ENCODE data around the gene IKBIP.

Gene IKBIP

GRCh38 chr12:98635657-98636323 is 8.8 kb downstream of the IKBIP start:
- Histone ChIP-seq H3K4me3 (ENCODE audit: low read depth, low read length) (no peak overlapping the region), H3K27ac (ENCODE audit: extremely low read depth, low read depth, low read length) (no peak overlapping the region), H3K9me3 (ENCODE audit: control insufficient read depth, insufficient read depth, low read depth, low read length) (no peaks in the 10 kb centered on the region), H3K4me1 (ENCODE audit: control insufficient read depth, insufficient read depth, low read length) (peaks cover 7% of the 10 kb centered on the region; the same call in 1 of the 2 replicates), H3K36me3 (ENCODE audit: control insufficient read depth in 2 of 2, insufficient read depth in 1 of 2, low read length in 2 of 2) (peaks cover 20 to 30% of the 10 kb centered on the region in 2 experiments)
- ChIA-PET POLR2A (interaction anchor here (0.6 to 3.2 kb wide), 4 partner anchors 9 to 281 kb away, joined by 3 to 10 read pairs (median 6); partner anchors contain the start of genes APAF1, IKBIP and SLC25A3), CTCF (interaction anchor here (1.5 kb wide), 1 partner anchor 363 kb away, joined by 9 read pairs; no protein-coding TSS in a partner anchor)
- peak; percentile 68 for TF ChIP-seq KLF8 (tag by site-specific recombination; IDR thresholded peaks at IDR 0.05)
- peak; percentile 80 for TF ChIP-seq ZNF366 (tag by site-specific recombination; conservative IDR thresholded peaks at IDR 0.05)
- 0 out of 2 replicates have a peak, but pooled peaks have one; percentile 57 for TF ChIP-seq ZNF184 (tag by site-specific recombination; IDR thresholded peaks at IDR 0.05)
- peak; percentile 41; the same call in 1 of the 2 replicates for TF ChIP-seq HIC1 (tag by site-specific recombination; IDR thresholded peaks at IDR 0.05)
- TF ChIP-seq ZNF544 (tag by site-specific recombination; IDR thresholded peaks at IDR 0.05), result no peak
- TF ChIP-seq ZNF529 (tag by site-specific recombination; IDR thresholded peaks at IDR 0.05; ENCODE audit: insufficient replicate concordance), result no peak
- TF ChIP-seq ZNF26 (tag by site-specific recombination; IDR thresholded peaks at IDR 0.05), result no peak
- TF ChIP-seq ZNF555 (tag by site-specific recombination; conservative IDR thresholded peaks at IDR 0.05), result no peak
- TF ChIP-seq PRDM10 (tag by site-specific recombination; IDR thresholded peaks at IDR 0.05), result 0 out of 2 replicates have a peak, but pooled peaks have one; percentile 24
- TF ChIP-seq ZSCAN16 (tag by site-specific recombination; IDR thresholded peaks at IDR 0.05), result no peak
- TF ChIP-seq ZNF548 (tag by site-specific recombination; IDR thresholded peaks at IDR 0.05), result no peak
- no peak for TF ChIP-seq ZSCAN18 (tag by site-specific recombination; IDR thresholded peaks at IDR 0.05)
- TF ChIP-seq SP7 (tag by site-specific recombination; IDR thresholded peaks at IDR 0.05), result peak; percentile 78
- TF ChIP-seq OSR2 (tag by site-specific recombination; IDR thresholded peaks at IDR 0.05), result no peak
- TF ChIP-seq GFI1B (tag by site-specific recombination; IDR thresholded peaks at IDR 0.05), result peak; percentile 98
- no peak for TF ChIP-seq ZBTB1 (tag by site-specific recombination; IDR thresholded peaks at IDR 0.05)
- TF ChIP-seq SCRT2 (tag by site-specific recombination; IDR thresholded peaks at IDR 0.05), result peak; percentile 17; the same call in 1 of the 2 replicates
- no peak for TF ChIP-seq MEIS1 (CRISPR knock-in tag; IDR thresholded peaks at IDR 0.05; ENCODE audit: borderline replicate concordance)
- no peak for TF ChIP-seq ZNF202 (tag by site-specific recombination; IDR thresholded peaks at IDR 0.05; ENCODE audit: borderline replicate concordance)
- no peak for TF ChIP-seq ZNF174 (tag by site-specific recombination; IDR thresholded peaks at IDR 0.05)
- no peak for TF ChIP-seq ZNF239 (tag by site-specific recombination; IDR thresholded peaks at IDR 0.05)
- no peak for TF ChIP-seq ZNF610 (tag by site-specific recombination; IDR thresholded peaks at IDR 0.05; ENCODE audit: borderline replicate concordance)
- 0 out of 2 replicates have a peak, but pooled peaks have one; percentile 5 for TF ChIP-seq PRDM1 (tag by site-specific recombination; IDR thresholded peaks at IDR 0.05)
- no peak for TF ChIP-seq ZNF777 (tag by site-specific recombination; IDR thresholded peaks at IDR 0.05; ENCODE audit: borderline replicate concordance)
- peak; percentile 79 for TF ChIP-seq ZNF629 (tag by site-specific recombination; IDR thresholded peaks at IDR 0.05)
- no peak for TF ChIP-seq KLF1 (tag by site-specific recombination; IDR thresholded peaks at IDR 0.05)
- no peak for TF ChIP-seq ZNF843 (tag by site-specific recombination; IDR thresholded peaks at IDR 0.05)
- TF ChIP-seq ZNF521 (tag by site-specific recombination; IDR thresholded peaks at IDR 0.05), result no peak
